GM12873 (cell line): ENCODE data around the gene LGALS9.

Experiments
- TF ChIP-seq, protein P1 (sequence below): IDR thresholded peaks from 2 replicates; pipeline ENCODE4 v1.5.1; 2012; ENCODE audit warnings: low read depth, mild to moderate bottlenecking, moderate library complexity, low read length, control low read depth; ENCODE audit not compliant: insufficient read depth; ENCODE audit errors: missing control alignments

LGALS9 gene

DNA sequence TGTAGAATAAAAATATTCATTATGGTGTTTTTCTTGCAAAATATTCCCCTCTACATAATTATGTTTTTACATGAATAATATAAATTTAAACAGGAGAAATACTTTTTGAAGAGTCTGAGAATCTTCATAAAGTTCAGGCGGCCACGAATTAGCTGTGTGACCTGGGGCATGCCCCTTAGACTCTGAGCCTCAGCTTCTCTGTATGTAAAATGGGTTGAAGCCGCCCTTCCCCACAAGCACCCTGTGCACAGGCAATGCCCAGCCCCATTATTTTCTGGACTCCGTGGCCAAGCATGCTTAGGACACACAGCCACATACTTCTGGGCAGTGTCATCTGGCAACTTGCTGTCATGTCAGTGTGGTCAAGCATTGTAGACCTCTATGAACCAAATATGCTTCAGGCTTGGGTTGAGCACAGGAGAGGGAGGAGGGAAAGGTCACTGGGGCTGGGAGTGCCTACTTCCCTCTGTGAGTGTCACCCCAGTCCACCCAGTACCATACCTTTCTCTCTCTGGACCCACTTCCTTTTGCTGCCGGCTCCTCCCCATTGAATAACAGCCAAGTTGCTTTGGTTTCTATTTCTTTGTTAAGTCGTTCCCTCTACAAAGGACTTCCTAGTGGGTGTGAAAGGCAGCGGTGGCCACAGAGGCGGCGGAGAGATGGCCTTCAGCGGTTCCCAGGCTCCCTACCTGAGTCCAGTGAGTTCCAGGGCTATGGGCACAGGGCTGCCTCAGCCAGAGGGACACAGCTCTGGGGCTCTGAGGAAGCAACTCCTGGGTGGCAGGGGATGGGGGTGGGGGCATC lies at the start of gene LGALS9:
Gene LGALS9 (plus strand): TSS at position 582 of the 804 bp plus-strand sequence. CDS start 78 bp downstream, at position 660.
- TF ChIP-seq, protein P1, sequence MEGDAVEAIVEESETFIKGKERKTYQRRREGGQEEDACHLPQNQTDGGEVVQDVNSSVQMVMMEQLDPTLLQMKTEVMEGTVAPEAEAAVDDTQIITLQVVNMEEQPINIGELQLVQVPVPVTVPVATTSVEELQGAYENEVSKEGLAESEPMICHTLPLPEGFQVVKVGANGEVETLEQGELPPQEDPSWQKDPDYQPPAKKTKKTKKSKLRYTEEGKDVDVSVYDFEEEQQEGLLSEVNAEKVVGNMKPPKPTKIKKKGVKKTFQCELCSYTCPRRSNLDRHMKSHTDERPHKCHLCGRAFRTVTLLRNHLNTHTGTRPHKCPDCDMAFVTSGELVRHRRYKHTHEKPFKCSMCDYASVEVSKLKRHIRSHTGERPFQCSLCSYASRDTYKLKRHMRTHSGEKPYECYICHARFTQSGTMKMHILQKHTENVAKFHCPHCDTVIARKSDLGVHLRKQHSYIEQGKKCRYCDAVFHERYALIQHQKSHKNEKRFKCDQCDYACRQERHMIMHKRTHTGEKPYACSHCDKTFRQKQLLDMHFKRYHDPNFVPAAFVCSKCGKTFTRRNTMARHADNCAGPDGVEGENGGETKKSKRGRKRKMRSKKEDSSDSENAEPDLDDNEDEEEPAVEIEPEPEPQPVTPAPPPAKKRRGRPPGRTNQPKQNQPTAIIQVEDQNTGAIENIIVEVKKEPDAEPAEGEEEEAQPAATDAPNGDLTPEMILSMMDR = no peak

DNA sequence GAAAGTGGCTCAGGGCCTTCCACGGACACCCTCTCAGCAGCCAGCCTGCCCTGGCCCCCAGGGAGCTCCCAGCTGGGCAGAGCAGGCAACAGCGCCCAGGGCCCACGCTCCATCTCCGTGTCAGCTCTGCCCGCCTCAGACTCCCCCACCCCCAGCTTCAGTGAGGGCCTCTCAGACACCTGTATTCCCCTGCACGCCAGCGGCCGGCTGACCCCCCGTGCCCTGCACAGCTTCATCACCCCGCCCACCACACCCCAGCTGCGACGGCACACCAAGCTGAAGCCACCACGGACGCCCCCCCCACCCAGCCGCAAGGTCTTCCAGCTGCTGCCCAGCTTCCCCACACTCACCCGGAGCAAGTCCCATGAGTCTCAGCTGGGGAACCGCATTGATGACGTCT lies 48.3 kb upstream of the LGALS9 start:
- TF ChIP-seq, protein P1 = no peak

DNA sequence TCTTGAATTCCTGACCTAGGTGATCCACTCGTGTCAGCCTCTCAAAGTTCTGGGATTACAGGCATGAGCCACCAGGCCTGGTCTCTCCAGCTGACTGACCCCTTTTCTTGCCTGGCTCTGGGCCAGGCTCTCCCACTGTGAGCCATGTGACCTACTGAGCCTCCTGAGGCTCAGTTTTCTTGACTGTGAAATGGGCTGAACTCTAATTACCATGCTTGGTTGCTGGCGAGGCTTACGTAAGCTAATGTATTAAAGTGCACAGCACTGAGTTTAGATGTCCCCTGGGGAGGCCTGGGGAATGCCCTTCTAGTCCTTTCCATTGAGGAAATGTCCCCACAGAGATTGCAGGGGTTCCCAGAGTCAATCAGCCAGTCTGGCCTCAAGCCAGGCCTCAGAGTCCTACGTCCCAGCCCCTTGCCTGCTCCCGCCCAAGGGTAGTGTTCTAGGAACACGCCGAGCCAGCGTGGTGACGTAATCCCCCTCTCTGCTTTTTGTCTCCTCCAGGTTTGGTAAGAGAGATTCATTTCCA lies 45.8 kb upstream of the LGALS9 start:
- TF ChIP-seq, protein P1 = no peak

DNA sequence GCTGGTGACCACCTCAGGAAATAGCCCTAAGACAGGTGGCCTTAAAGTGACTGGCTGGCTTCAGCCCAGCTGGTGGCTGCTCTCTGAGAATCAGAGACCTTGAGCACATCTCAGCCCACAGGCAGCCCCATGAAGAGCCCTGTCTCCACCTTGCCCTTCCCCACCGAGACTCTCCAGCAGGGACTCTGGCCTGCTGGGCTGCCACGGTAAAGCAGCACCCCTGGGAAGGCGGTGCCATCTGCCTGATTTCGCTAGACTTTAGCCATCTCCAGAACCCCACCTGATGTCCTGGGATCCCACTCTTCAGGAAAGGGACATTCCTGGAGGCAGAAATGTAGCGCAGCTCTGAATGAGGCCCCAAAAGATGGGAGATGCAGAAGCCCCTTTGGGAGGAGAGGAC lies 45.2 kb upstream of the LGALS9 start:
- TF ChIP-seq, protein P1 = no peak

DNA sequence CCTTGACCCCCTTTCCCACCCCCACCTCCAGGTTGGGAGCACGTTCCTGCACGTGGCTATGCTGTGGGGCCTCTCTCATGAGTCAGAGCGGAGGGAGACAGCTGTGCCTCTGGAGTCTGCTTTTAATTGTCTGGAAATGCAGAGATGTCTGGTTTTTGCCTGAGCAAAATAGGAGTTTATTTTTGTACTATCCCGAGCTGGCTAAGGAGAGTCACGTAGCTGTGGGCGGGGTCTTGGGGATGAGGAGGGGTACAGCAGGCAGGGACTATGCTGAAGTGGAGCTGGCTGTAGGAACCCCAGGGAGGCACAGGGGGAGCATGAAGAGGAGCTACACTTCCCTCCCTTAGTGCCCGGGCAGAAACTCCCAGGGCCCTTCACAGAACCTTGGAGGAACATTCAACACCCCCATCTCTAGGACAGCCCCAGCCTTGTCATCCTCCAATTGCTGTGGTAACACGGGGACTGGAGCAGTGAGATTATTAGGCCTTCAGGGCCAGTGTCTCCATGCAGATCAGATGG lies 44.7 kb upstream of the LGALS9 start:
- TF ChIP-seq, protein P1 = no peak

DNA sequence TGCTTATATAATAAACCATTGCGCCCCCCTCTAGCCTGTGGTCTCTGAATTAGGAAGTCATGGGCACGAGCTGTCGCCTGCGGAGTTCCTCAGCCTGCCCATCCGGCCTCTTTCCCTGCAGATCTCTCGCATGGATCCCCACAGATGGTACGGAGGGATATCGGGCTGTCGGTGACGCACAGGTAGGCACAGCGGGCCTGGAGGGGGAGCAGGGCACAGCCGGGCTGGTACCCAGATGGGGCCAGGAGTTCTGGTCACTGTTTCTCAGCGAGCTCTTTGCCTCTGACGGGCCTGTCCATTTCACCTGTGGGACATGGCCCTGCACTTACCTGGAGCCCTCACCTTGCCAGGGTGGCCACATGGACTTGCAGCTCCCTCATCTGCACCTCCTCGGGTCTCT lies 42.6 kb upstream of the LGALS9 start:
- TF ChIP-seq, protein P1 = no peak

DNA sequence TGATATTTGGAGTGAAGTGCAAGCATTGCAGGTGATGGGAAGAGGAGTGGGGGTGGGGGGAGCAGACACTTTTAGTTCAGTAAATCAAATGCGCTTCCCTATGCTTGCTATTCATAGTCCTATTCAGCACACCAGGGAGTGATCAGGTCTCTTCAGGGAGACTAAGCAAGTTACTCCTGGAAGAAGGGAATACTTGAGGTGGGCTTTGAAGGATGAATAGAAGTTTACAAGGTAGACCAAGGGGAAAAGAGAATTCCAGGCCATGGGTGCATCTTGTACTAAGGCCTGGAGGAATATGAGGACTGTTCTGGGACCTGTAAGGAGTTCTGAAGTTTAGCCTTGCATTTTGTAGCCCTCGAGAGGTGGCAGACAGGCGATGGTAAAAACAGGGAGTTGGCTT lies 40.1 kb upstream of the LGALS9 start:
- TF ChIP-seq, protein P1 = no peak
